HFF-Myc (cell line): Measurements from ENCODE around the gene RUNX1.

Experiments
- DNase-seq: peaks from one replicate; pipeline ENCODE4 v3.0.0-alpha.2; 2011; ENCODE audit warnings: low read depth; ENCODE audit errors: extremely low read depth
- H3K4me3 ChIP-seq: replicated peaks from 2 replicates; pipeline ENCODE4 v1.5.1; 2011; ENCODE audit warnings: low read depth, mild to moderate bottlenecking, control low read depth, low read length
- TF ChIP-seq, protein P1 (sequence below): IDR thresholded peaks from 2 replicates; pipeline ENCODE4 v1.5.1; 2012; ENCODE audit warnings: mild to moderate bottlenecking, low read depth, low read length, control low read depth; ENCODE audit errors: missing control alignments

Gene RUNX1

DNA sequence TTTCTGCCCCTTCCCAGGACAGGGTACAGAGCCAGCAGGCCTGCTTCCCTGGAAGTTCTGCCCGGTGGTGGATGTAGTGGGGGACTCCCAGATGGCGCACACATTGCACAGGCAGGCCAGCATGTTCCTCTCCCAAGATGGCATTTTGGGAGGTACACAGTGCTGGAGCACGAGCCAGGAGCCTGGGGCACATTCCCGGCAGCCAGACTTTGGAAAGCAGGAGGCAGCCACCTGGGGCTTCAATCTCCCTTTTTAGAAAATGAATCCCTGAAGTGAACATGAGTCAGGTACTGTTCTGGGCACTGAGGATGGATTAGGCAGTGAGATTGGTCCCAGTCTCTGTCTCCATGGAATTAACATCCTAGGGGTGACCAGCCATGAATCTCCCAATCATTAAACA, 56.9 kb downstream of the RUNX1 start:
- TF ChIP-seq, protein P1, sequence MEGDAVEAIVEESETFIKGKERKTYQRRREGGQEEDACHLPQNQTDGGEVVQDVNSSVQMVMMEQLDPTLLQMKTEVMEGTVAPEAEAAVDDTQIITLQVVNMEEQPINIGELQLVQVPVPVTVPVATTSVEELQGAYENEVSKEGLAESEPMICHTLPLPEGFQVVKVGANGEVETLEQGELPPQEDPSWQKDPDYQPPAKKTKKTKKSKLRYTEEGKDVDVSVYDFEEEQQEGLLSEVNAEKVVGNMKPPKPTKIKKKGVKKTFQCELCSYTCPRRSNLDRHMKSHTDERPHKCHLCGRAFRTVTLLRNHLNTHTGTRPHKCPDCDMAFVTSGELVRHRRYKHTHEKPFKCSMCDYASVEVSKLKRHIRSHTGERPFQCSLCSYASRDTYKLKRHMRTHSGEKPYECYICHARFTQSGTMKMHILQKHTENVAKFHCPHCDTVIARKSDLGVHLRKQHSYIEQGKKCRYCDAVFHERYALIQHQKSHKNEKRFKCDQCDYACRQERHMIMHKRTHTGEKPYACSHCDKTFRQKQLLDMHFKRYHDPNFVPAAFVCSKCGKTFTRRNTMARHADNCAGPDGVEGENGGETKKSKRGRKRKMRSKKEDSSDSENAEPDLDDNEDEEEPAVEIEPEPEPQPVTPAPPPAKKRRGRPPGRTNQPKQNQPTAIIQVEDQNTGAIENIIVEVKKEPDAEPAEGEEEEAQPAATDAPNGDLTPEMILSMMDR = no peak
- no peak for DNase-seq
- no peak overlapping the region for H3K4me3 ChIP-seq

DNA sequence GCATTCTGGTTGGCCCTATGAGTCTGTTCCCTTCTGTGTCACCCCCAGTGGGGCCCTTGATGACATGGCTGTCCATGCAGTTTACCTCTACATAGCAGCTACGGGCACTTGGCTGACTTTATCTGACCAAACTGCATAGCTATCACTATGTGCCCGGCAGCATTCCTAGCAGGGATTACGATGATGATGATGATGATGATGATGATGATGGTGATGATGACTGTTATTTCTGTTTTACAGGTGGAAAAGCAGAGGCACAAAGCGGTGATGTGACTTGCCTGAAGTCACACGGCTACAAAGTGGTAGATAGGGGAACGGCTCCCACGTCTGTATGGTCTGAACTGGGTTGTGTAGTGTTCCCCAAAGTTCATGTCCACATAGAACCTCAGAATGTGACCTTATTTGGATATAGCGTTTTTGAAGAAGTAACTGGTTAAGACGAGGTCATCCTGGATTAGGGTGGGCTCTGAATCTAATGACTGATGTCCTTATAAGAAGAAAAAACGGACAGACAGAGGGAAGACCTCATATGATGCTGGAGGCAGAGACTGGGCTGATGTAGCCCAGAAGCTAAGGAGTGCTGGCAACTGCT, 57.6 kb downstream of the RUNX1 start:
- DNase-seq = no peak
- TF ChIP-seq, protein P1 = no peak
- H3K4me3 ChIP-seq = no peak overlapping the region

DNA sequence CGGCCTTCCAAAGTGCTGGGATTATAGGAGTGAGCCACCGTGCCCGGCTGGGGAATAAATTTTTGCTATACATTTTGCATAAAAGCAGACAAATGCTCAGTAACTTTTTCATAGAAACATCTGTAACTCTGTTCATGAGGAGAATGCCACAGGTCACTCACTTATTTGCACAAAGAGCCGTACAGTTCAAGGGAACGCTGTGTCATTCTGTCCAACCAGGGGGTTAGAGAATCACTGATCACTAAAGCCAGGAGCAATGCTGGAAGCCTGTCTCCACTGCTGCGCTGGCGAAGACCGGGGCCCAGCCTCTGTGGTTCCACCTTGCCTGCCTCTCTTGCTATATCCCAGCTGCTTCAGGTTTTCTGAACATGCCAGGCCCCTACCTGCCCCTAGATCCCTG, 58.3 kb downstream of the RUNX1 start:
- no peak overlapping the region for H3K4me3 ChIP-seq
- TF ChIP-seq, protein P1 = no peak
- no peak for DNase-seq

DNA sequence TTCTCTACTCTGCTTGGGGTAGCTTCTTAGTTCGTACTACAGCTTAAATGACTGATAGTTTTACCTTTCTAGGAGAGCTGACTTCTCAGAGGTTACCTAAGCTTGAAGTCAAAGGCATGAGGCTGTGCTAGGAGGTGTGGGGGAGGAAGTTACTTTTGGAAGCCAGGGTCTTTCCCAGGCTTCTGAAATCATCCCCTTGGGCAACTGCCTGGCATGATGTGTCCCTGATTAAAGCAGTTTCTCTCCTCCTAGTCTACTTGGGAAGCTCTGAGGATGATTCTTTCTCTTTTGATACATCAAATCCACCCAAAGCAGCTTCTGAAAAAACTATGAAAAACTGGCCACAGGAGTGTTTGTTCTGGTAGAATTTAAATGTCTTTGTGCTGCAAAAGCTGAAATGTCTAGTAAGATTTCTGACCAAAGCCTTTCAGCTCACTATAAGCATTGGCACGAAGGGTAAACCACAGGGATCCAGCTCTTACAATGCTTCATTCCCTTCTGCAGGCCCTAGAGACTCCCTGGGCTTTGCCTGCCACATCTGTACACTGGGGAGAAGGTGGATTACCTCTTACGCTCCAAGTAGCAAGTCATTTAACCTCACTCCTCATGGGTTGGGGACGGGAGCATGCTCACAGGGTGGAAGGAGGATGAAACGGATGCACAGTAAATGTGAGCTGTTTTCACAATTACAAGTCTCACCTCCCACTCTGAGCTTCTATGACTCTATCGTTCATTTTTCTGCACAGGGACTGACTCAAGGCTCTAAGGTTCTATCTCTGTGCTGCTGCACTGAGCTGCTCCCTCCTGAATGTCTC, 59.6 kb downstream of the RUNX1 start:
- DNase-seq = no peak
- no peak overlapping the region for H3K4me3 ChIP-seq
- TF ChIP-seq, protein P1 = no peak

DNA sequence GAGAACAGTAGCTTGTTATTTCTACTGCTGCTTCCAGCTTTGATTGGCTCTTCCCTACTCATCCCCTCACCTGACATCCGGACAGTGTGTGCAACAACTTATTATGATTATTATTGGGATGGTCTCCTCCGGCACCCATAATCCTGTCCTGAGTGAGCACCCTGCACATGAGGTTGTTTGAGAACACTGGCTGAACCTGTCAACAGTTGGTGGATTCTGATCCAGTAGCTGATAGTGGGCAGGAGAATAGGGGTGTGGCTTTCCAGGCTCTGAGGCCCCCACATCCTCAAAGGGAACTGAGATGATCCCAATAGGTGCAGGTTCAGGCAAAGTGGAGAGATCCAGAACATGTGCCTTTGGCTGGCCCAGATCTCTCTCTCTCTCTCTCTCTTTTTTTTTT, 60.5 kb downstream of the RUNX1 start:
- no peak overlapping the region for H3K4me3 ChIP-seq
- no peak for DNase-seq
- TF ChIP-seq, protein P1 = no peak

DNA sequence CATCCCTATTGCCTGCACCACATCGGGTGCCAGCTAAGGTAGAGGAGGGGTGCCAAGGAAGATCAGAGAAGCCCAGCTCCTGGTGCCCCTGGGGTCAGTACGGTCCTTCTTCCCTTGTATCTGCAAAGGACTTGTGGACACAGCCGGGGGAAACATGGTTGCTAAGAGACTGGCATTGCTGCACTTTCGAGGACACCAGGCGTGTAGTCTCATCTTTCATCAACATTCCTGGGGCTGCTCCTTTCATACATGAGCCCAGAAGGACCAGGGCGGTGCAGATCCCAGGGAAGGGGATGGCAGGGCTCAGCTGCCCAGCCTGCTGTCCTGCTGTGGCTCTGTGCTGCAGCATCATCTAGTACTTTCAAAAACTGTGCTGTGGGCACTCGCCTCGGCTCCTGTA, 61.0 kb downstream of the RUNX1 start:
- H3K4me3 ChIP-seq = no peak overlapping the region
- DNase-seq = no peak
- TF ChIP-seq, protein P1 = no peak
